ENCODE data around the gene RNASEH2C.

RNASEH2C gene

GRCh38 chr11:65701686-65702085, 18.9 kb downstream of the RNASEH2C start:
- DNase-seq (ENCODE audit: low read depth): no peak
- no peak for TF ChIP-seq CTCF (IDR thresholded peaks at IDR 0.05; ENCODE audit: control insufficient read depth, extremely low read depth, insufficient read depth)
- H3K4me3 ChIP-seq (ENCODE audit: low read depth, low read length): no peak overlapping the region

DNA sequence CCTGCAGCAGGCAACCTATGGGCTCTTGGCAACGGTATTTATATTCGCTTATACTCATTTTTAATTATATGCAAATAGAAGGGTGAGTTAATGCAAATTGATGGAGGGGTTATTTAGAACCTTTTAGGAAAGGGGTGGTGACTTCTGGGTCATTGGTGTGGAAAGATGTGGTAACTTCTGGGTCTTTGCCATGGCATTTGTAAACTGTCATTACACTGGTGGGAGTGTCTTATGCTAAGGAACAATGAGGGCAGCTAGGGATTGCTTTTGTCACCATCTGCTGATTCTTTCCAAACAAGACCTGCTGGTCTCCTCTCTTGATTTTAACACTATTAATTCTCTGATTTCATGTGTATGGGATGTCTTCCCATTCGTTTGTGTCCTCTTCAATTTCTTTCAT, 20.2 kb downstream of the RNASEH2C start:
- H3K4me3 ChIP-seq (ENCODE audit: low read depth, low read length): no peak overlapping the region
- no peak for DNase-seq (ENCODE audit: low read depth)

DNA sequence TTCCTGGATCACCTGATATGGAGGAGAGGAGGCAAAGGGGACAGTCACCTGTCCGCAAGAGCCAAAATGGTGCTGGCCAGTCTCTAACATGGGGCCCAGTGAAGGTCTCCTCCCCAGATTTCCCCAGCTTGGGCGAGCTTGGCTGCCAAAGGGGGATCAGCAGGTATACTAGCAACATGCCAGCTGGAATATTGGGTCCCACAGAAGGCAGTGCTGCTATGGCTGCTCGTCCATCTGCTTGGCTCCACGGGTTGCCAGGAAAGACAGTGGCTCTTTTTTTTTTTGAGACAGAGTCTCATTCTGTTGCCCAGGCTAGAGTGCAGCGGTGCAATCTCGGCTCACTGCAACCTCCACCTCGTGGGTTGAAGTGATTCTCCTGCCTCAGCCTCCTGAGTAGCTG, 21.3 kb downstream of the RNASEH2C start:
- no peak for TF ChIP-seq CTCF (IDR thresholded peaks at IDR 0.05; ENCODE audit: control insufficient read depth, extremely low read depth, insufficient read depth)
- no peak for DNase-seq (ENCODE audit: low read depth)
- no peak overlapping the region for H3K4me3 ChIP-seq (ENCODE audit: low read depth, low read length)

More for the DNA sequence above, 20.2 kb downstream of the RNASEH2C start:
- TF ChIP-seq CTCF (IDR thresholded peaks at IDR 0.05; ENCODE audit: control insufficient read depth, extremely low read depth, insufficient read depth): no peak

GRCh38 chr11:65698205-65698604, 22.4 kb downstream of the RNASEH2C start:
- no peak overlapping the region for H3K4me3 ChIP-seq (ENCODE audit: low read depth, low read length)
- no peak for DNase-seq (ENCODE audit: low read depth)
- no peak for TF ChIP-seq CTCF (IDR thresholded peaks at IDR 0.05; ENCODE audit: control insufficient read depth, extremely low read depth, insufficient read depth)

GRCh38 chr11:65696802-65697552, 23.6 kb downstream of the RNASEH2C start:
- DNase-seq (ENCODE audit: low read depth): no peak
- TF ChIP-seq CTCF (IDR thresholded peaks at IDR 0.05; ENCODE audit: control insufficient read depth, extremely low read depth, insufficient read depth): no peak

GRCh38 chr11:65695459-65696241, 24.9 kb downstream of the RNASEH2C start:
- no peak for TF ChIP-seq CTCF (IDR thresholded peaks at IDR 0.05; ENCODE audit: control insufficient read depth, extremely low read depth, insufficient read depth)
- H3K4me3 ChIP-seq (ENCODE audit: low read depth, low read length): no peak overlapping the region
- DNase-seq (ENCODE audit: low read depth): peak; percentile 87

More at GRCh38 chr11:65696802-65697552, 23.6 kb downstream of the RNASEH2C start:
- H3K4me3 ChIP-seq (ENCODE audit: low read depth, low read length): no peak overlapping the region
